ENCODE measurements around the gene RADX.

DNA sequence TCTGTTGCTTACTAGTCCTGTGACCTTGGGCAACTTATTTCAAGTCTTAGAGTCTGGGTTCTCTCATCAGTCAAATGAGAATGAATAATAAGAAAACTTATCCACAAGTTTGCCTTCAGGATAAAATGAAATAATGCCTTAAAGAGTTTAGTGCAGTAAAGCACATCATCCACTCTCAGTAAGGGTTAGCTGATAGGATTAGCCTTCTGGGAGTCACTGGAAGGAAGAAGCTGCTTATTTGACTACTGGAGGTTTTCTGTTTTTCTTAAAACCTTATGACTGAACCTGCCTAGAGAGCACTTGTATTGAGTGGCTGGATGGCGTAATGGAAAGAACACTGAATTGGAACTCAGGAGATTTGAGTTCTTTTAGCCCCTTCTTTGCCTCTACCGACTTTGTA lies 116.6 kb downstream of the RADX start:
- TF ChIP-seq, protein P1, sequence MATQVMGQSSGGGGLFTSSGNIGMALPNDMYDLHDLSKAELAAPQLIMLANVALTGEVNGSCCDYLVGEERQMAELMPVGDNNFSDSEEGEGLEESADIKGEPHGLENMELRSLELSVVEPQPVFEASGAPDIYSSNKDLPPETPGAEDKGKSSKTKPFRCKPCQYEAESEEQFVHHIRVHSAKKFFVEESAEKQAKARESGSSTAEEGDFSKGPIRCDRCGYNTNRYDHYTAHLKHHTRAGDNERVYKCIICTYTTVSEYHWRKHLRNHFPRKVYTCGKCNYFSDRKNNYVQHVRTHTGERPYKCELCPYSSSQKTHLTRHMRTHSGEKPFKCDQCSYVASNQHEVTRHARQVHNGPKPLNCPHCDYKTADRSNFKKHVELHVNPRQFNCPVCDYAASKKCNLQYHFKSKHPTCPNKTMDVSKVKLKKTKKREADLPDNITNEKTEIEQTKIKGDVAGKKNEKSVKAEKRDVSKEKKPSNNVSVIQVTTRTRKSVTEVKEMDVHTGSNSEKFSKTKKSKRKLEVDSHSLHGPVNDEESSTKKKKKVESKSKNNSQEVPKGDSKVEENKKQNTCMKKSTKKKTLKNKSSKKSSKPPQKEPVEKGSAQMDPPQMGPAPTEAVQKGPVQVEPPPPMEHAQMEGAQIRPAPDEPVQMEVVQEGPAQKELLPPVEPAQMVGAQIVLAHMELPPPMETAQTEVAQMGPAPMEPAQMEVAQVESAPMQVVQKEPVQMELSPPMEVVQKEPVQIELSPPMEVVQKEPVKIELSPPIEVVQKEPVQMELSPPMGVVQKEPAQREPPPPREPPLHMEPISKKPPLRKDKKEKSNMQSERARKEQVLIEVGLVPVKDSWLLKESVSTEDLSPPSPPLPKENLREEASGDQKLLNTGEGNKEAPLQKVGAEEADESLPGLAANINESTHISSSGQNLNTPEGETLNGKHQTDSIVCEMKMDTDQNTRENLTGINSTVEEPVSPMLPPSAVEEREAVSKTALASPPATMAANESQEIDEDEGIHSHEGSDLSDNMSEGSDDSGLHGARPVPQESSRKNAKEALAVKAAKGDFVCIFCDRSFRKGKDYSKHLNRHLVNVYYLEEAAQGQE (IDR thresholded peaks at IDR 0.05; ENCODE audit: insufficient read depth in 1 of 2, low read depth in 2 of 2, low read length in 2 of 2), result no peak
- no peak for TF ChIP-seq POLR2AphosphoS5 (IDR thresholded peaks at IDR 0.05; ENCODE audit: low read depth, low read length)
- TF ChIP-seq TAF1 (IDR thresholded peaks at IDR 0.05; ENCODE audit: borderline replicate concordance, insufficient read depth, low read length), result no peak
- no peak for TF ChIP-seq SIN3A (IDR thresholded peaks at IDR 0.05; ENCODE audit: borderline replicate concordance, insufficient read depth, low read length)
- TF ChIP-seq FOXP2 (optimal IDR thresholded peaks at IDR 0.05; ENCODE audit: borderline replicate concordance, extremely low read depth, extremely low read length, insufficient read depth), result no peak
